AG09319 (cell line): ENCODE data around the gene TMEM88.

ENCODE experiments used
- DNase-seq: peaks from one replicate; pipeline ENCODE4 v3.0.0-alpha.2; 2010; ENCODE audit warnings: low read depth; ENCODE audit errors: extremely low read depth
- CTCF ChIP-seq: IDR thresholded peaks from 2 replicates; pipeline ENCODE4 v1.5.1; 2011; ENCODE audit warnings: low read depth, mild to moderate bottlenecking, inconsistent platforms, low read length, moderate library complexity

TMEM88 gene

GRCh38 chr17:7854078-7854777 lies 638 bp upstream of the TMEM88 start:
- no peak for DNase-seq
- TF ChIP-seq CTCF: no peak

GRCh38 chr17:7855660-7856010 lies 769 bp downstream of the TMEM88 start:
- no peak for DNase-seq
- no peak for TF ChIP-seq CTCF

GRCh38 chr17:7856011-7856810 lies 1.3 kb downstream of the TMEM88 start:
- no peak for TF ChIP-seq CTCF
- no peak for DNase-seq

GRCh38 chr17:7856811-7857712 lies 2.2 kb downstream of the TMEM88 start, which contains the start of gene NAA38:
Gene NAA38, minus strand, starts transcription at chr17:7857559. Its CDS starts 96 bp downstream, at chr17:7857463.
- DNase-seq: peak; percentile 98

GRCh38 chr17:7857713-7858521 lies 3.1 kb downstream of the TMEM88 start, which contains the start of gene CYB5D1:
Gene CYB5D1, plus strand, starts transcription at chr17:7858003. Its CDS starts 132 bp downstream, at chr17:7858135.
- peak; percentile 82 for DNase-seq
- no peak for TF ChIP-seq CTCF

More at GRCh38 chr17:7856811-7857712, 2.2 kb downstream of the TMEM88 start, which contains the start of gene NAA38:
- peak; percentile 52 for TF ChIP-seq CTCF

GRCh38 chr17:7858522-7858810 lies 3.6 kb downstream of the TMEM88 start:
- DNase-seq: no peak

More at GRCh38 chr17:7858522-7858810, 3.6 kb downstream of the TMEM88 start:
- peak; percentile 44 for TF ChIP-seq CTCF
